ENCODE measurements around the gene ZG16. TPM values are rescaled to one million over a fixed set of nuclear protein-coding genes. Genes with fewer than 3 reads are reported as not detected.
"Not testable (repeated sequence)": the region's sequence is repeated elsewhere in the genome, so short reads cannot be mapped to it uniquely, and the experiment has no call there.

Gene ZG16
- total RNA-seq, result not detected

- Histone ChIP-seq H3K27me3 (ENCODE audit: insufficient read depth, low read length) (no peaks in the 10 kb centered on the region), H3K4me3 (ENCODE audit: low read length) (no peak within 1 kb of the TSS), H3K4me1 (ENCODE audit: insufficient read depth, low read length) (peaks cover 7% of the 10 kb centered on the region), H3K9me3 (ENCODE audit: low read depth, low read length) (no peaks in the 10 kb centered on the region)
Observed at GRCh38 chr16:29777576-29778350, at the start of gene ZG16. ZG16 (plus strand) TSS chr16:29778256; CDS start chr16:29779267, 1,011 bp downstream.

- no peak overlapping the region for H3K4me3 ChIP-seq (ENCODE audit: low read length)
- H3K9me3 ChIP-seq (ENCODE audit: low read depth, low read length), result no peaks in the 10 kb centered on the region
- peaks cover 11% of the 10 kb centered on the region for H3K4me1 ChIP-seq (ENCODE audit: insufficient read depth, low read length)
- no peaks in the 10 kb centered on the region for H3K27me3 ChIP-seq (ENCODE audit: insufficient read depth, low read length)
Observed at GRCh38 chr16:29729116-29729521, 48.9 kb upstream of the ZG16 start.

DNA sequence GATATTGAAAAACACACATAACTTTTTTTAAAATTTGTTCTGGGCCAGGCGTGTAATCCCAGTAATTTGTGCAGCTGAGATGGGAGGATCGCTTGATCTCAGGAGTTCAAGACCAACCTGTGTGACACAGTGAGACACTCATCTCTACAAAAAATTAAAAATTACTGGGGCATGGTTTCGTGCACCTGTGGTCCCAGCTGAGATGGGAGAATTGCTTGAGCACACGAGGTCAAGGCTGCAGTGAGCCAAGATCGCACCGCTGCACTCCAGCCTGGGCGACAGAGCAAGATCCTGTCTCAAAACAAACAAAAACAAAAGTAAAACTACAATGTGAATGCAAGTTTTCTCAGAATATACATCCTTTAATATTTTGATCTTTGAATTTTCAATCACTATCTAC lies 47.4 kb upstream of the ZG16 start:
- Histone ChIP-seq H3K4me1 (ENCODE audit: insufficient read depth, low read length) (peaks cover 20% of the 10 kb centered on the region), H3K9me3 (ENCODE audit: low read depth, low read length) (no peaks in the 10 kb centered on the region), H3K4me3 (ENCODE audit: low read length) (no peak overlapping the region), H3K27me3 (ENCODE audit: insufficient read depth, low read length) (no peaks in the 10 kb centered on the region)

DNA sequence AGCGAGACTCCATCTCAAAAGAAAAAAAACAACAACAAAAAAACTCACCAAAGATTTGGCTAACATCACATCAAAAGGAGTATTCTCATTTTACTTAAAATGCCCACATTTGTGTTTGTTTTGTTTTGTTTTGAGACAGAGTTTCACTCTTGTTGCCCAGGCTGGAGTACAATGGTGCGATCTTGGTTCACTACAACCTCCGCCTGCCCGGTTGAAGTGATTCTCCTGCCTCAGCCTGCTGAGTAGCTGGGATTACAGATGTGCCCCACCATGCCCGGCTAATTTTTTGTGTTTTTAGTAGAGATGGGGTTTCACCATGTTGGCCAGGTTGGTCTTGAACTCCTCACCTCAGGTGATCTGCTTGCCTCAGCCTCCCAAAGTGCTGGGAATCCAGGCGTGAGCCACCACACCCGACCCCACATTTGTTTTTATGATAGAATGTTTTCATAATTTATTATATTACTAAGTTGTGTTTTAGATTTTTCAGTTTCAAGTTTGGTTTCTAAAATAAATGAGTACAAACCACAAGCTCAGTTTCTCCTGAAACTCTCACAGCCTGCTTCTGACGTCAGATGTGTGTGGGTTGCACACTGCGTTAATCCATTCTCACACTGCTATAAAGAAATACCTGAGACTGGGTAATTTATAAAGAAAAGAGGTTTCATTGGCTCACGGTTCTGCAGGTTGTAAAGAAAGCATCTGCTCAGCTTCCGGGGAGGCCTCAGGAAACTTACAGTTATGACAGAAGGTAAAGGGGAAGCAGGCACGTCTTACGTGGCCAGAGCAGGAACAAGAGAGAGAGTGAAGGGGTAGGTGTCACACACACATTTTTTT lies 46.1 kb upstream of the ZG16 start:
- H3K4me3 ChIP-seq (ENCODE audit: low read length); H3K9me3 ChIP-seq (ENCODE audit: low read depth, low read length); H3K27me3 ChIP-seq (ENCODE audit: insufficient read depth, low read length): not testable (repeated sequence)
- H3K4me1 ChIP-seq (ENCODE audit: insufficient read depth, low read length), result peaks cover 31% of the 10 kb centered on the region

DNA sequence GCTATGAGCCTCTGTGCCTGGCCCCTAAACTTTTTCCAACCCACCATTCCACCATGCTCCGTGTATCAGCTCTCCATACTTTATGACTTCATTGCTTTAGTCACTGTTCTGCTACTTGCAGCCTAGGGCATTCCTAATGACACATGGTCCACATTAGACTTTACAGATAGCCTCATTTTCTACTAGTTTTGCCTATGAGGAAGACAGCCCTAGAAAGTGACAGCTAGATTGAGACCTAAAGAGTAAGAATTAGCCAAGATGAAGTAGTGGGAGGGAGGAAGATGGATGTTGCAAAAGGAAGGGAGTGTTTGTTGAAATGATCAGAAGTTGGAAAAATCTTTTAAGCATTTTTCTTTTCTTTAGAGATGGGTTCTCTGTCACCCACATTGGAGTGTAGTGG lies 43.3 kb upstream of the ZG16 start:
- H3K9me3 ChIP-seq (ENCODE audit: low read depth, low read length), result no peaks in the 10 kb centered on the region
- no peaks in the 10 kb centered on the region for H3K27me3 ChIP-seq (ENCODE audit: insufficient read depth, low read length)
- H3K4me3 ChIP-seq (ENCODE audit: low read length), result no peak overlapping the region
- H3K4me1 ChIP-seq (ENCODE audit: insufficient read depth, low read length), result peaks cover 59% of the 10 kb centered on the region

DNA sequence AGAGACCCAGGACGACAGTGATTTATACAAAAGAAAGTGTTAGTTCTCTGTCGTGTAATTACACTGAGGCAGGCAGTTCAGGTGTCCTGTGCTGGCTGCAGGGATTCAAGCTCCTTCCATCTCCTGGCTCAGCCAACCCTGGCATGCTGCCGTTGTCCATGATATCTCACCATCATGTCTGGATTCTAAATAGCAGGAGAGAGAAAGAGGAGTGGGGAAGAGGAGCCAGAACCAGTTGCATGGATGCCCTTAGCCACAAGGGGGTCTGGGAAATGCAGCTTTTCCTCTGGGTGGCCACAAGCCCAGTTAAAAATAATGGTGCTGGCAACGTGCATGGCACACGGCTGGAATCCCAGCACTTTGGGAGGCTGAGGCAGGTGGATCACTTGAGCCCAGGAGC lies 41.9 kb upstream of the ZG16 start:
- no peaks in the 10 kb centered on the region for H3K27me3 ChIP-seq (ENCODE audit: insufficient read depth, low read length)
- no peak overlapping the region for H3K4me3 ChIP-seq (ENCODE audit: low read length)
- H3K9me3 ChIP-seq (ENCODE audit: low read depth, low read length), result no peaks in the 10 kb centered on the region
- peaks cover 71% of the 10 kb centered on the region for H3K4me1 ChIP-seq (ENCODE audit: insufficient read depth, low read length)

DNA sequence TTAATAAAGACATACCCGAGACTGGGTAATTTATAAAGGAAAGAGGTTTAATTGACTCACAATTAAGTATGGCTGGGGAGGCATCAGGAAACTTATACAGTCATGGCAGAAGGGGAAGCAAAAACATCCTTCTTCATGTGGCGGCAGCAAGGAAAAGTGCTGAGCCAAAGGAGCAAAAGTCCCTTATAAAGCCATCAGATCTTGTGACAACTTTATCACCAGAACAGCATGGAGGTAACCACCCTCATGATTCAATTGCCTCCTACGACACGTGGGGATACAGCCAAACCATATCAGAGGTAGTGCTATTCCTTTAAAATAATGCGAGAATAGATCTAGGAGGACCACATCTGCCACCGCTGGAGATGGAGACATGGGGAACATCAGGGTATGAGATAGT lies 41.3 kb upstream of the ZG16 start:
- Histone ChIP-seq H3K4me3 (ENCODE audit: low read length) (no peak overlapping the region), H3K9me3 (ENCODE audit: low read depth, low read length) (no peaks in the 10 kb centered on the region), H3K27me3 (ENCODE audit: insufficient read depth, low read length) (no peaks in the 10 kb centered on the region), H3K4me1 (ENCODE audit: insufficient read depth, low read length) (peaks cover 74% of the 10 kb centered on the region)

DNA sequence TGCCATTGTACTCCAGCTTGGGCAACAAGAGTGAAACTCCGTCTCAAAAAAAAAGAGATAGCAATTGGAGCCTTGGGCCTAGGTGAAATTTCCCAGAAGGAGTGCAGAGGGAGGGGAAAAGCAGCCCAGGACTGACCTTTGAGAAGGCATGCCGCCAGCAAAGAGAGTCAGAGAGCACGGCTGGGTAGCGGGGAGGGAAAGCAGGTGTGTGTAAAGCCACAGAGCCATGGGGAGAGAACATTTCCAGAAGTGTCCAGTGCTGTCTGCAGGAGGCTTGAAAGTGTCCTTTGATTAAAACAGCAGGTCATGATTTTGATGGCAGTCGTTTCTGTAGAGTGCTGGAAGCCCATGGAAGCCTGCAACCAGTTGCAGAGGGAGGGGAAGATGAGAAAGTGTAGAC lies 40.3 kb upstream of the ZG16 start:
- H3K4me3 ChIP-seq (ENCODE audit: low read length), result no peak overlapping the region
- H3K27me3 ChIP-seq (ENCODE audit: insufficient read depth, low read length), result no peaks in the 10 kb centered on the region
- no peaks in the 10 kb centered on the region for H3K9me3 ChIP-seq (ENCODE audit: low read depth, low read length)
- peaks cover 76% of the 10 kb centered on the region for H3K4me1 ChIP-seq (ENCODE audit: insufficient read depth, low read length)

- Histone ChIP-seq H3K9me3 (ENCODE audit: low read depth, low read length) (no peaks in the 10 kb centered on the region), H3K4me3 (ENCODE audit: low read length) (no peak overlapping the region), H3K27me3 (ENCODE audit: insufficient read depth, low read length) (no peaks in the 10 kb centered on the region), H3K4me1 (ENCODE audit: insufficient read depth, low read length) (peaks cover 84% of the 10 kb centered on the region)
Observed at GRCh38 chr16:29738514-29738913, 39.5 kb upstream of the ZG16 start.

DNA sequence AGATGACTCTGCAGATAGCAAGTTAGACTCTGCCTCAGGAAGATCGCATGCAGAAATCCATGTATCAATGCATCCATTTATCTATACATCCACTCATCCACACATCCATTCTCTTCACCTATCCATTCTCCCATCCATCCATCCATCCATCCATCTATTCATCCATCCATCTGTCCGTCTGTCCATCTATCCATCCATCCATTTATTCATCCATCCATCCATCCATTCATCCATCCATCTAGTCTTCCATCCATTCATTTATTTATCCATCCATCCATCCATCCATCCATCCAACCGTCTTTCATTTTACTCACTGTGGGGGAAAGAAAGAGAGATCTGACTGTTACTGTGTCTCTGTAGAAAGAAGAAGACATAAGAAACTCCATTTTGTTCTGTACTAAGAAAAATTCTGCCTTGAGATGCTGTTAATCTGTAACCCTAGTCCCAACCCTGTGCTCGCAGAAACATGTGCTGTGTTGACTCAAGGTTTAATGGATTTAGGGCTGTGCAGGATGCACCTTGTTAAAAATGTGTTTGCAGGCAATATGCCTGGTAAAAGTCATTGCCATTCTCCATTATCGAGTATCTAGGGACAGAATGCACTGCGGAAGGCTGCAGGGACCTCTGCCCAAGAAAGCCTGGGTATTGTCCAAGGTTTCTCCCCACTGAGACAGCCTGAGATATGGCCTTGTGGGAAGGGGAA lies 38.0 kb upstream of the ZG16 start:
- not testable (repeated sequence) for H3K4me3 ChIP-seq (ENCODE audit: low read length); H3K9me3 ChIP-seq (ENCODE audit: low read depth, low read length); H3K27me3 ChIP-seq (ENCODE audit: insufficient read depth, low read length)
- peaks cover 93% of the 10 kb centered on the region for H3K4me1 ChIP-seq (ENCODE audit: insufficient read depth, low read length)

DNA sequence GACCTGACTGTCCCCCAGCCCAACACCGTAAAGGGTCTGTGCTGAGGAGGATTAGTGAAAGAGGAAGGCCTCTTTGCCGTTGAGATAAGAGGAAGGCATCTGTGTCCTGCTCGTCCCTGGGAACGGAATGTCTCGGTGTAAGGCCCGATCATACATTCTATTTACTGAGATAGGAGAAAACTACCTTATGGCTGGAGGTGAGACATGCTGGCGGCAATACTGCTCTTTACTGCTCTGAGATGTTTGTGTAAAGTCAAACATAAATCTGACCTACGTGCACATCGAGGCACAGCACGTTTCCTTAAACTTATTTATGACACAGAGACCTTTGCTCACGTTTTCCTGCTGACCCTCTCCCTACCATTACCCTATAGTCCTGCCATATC lies 37.4 kb upstream of the ZG16 start:
- H3K4me3 ChIP-seq (ENCODE audit: low read length); H3K9me3 ChIP-seq (ENCODE audit: low read depth, low read length); H3K27me3 ChIP-seq (ENCODE audit: insufficient read depth, low read length): not testable (repeated sequence)
- H3K4me1 ChIP-seq (ENCODE audit: insufficient read depth, low read length), result peaks cover 91% of the 10 kb centered on the region

DNA sequence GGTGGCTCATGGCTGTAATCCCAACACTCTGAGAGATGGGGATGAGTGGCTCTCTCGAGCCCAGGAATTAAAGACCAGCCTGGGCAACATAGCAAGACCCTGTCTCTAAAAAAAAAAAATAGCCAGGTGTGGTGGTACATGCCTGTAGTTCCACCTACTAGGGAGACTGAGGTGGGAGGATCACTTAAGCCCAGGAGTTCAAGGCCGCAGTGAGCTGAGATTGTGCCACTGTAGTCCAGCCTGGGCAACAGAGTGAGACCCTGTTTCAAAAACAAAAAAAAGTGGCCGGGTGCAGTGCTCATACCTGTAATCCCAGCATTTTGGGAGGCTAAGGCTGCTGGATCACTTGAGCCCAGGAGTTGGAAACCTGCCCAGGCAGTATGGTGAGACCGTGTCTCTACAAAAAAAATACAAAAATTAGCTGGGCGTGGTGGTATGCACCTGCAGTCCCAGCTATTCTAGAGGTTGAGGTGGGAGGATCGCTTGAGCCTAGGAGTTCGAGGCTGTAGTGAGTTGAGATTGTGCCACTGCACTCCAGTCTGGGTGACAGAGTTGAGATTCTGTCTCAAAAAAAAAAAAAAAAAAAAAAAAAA lies 35.3 kb upstream of the ZG16 start:
- H3K27me3 ChIP-seq (ENCODE audit: insufficient read depth, low read length), result no peaks in the 10 kb centered on the region
- no peaks in the 10 kb centered on the region for H3K9me3 ChIP-seq (ENCODE audit: low read depth, low read length)
- no peak overlapping the region for H3K4me3 ChIP-seq (ENCODE audit: low read length)

DNA sequence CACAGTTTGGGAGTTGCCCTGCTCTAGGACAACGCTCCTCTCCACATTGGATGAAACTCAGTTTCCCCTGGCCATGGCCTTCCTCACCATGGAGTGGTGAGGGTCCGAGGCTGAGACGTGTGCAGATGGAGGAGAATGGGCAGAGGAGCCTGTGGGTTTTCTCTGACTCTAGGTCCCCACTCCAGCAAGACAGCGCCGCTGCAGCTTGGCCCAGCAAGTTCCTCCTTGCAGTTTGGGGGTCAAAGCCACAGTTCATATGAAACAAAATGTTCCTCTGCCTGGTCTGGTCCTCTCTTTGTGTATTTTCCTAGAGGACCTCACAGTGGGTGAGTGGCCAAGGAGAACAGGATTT lies 34.6 kb upstream of the ZG16 start:
- no peak overlapping the region for H3K4me3 ChIP-seq (ENCODE audit: low read length)
- H3K27me3 ChIP-seq (ENCODE audit: insufficient read depth, low read length), result no peaks in the 10 kb centered on the region
- peaks cover 90% of the 10 kb centered on the region for H3K4me1 ChIP-seq (ENCODE audit: insufficient read depth, low read length)
- no peaks in the 10 kb centered on the region for H3K9me3 ChIP-seq (ENCODE audit: low read depth, low read length)

More for the DNA sequence above, 35.3 kb upstream of the ZG16 start:
- peaks cover 90% of the 10 kb centered on the region for H3K4me1 ChIP-seq (ENCODE audit: insufficient read depth, low read length)

DNA sequence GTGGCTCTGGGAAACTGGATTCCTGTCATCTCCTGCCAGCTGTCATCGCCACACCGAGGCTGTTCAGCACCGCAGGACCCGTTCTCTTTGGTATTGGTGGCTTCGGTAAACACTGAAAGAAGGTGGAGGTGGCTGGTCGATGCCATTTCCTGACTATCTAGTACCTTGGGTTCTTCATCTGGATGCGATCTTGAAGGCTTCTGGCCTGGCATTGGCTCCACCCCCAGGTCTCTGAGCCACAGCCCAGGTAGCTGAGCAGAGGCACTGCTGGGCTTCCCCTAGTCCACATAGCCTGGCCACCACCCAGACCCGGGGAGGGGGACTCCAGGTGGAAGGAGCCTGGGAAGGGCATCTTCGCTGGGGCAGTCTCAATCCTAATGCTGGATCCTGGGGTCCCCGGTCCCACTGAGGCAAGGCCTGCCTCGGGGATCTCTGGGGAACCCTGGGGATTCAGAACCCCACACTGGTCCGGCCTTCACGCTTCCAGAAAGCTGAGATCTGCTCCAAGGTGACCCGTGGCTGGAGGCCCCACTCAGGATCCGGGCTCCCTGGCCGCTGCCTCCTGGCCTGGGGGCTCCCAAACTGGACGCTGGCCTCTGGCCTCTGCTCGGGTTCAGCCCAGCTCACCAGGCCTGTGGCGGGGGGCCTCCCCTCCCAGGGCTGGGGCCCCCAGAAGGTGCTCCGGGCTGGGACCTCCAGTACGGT lies 34.1 kb upstream of the ZG16 start:
- Histone ChIP-seq H3K4me3 (ENCODE audit: low read length) (peak overlapping the region; percentile 90), H3K27me3 (ENCODE audit: insufficient read depth, low read length) (no peaks in the 10 kb centered on the region), H3K4me1 (ENCODE audit: insufficient read depth, low read length) (peaks cover 90% of the 10 kb centered on the region)

More for the DNA sequence above, 34.1 kb upstream of the ZG16 start:
- no peaks in the 10 kb centered on the region for H3K9me3 ChIP-seq (ENCODE audit: low read depth, low read length)
